Fibroblast of the aortic adventitia (primary cell): ENCODE measurements around the gene USP37. TPM values are rescaled to one million over a fixed set of nuclear protein-coding genes. Genes with fewer than 3 reads are reported as not detected.

Experiments used
- DNase-seq: peaks from one replicate; pipeline ENCODE4 v3.0.0-alpha.2; 2010; ENCODE audit warnings: low read depth
- H3K4me3 ChIP-seq: 2 replicates; pipeline ENCODE4 v1.5.1; 2011; ENCODE audit warnings: low read depth, mild to moderate bottlenecking, control low read depth, low read length, moderate library complexity
- small RNA-seq: library from RNA; depleted of rRNA; stranded (forward); fragments of <200 nt; gene quantifications from one replicate; pipeline ENCODE3, GENCODE V24; 2012
- total RNA-seq: library from RNA; depleted of rRNA; stranded (reverse); fragments of >200 nt; gene quantifications from 2 replicates; pipeline ENCODE4 v1.2.3, GENCODE V29; 2012; ENCODE audit warnings: low replicate concordance
- TF ChIP-seq, protein P1 (sequence below): IDR thresholded peaks from 2 replicates; pipeline ENCODE4 v1.5.1; 2011; ENCODE audit warnings: mild to moderate bottlenecking, low read length, control low read depth, inconsistent platforms; ENCODE audit not compliant: insufficient read depth

Gene USP37
- total RNA-seq, 1 donor, result 16.1 TPM

DNA sequence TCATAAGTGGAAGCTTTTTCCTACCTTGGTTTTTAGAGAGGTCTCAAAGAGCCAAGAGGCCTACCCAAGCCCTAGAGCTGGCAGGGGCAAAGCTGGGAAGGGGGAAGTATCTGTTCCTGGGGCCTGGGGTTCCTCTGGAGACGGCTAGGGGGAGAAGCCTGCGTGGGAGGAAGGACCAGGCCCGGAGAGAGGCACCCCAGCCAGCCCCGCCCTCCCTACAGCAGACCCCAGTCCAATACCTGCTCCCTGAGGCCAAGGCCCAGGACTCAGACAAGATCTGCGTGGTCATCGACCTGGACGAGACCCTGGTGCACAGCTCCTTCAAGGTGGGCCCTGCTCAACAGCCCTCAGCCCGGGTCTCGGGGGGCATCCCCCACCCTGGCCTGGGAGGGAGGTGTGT lies 166.3 kb downstream of the USP37 start:
- TF ChIP-seq, protein P1, sequence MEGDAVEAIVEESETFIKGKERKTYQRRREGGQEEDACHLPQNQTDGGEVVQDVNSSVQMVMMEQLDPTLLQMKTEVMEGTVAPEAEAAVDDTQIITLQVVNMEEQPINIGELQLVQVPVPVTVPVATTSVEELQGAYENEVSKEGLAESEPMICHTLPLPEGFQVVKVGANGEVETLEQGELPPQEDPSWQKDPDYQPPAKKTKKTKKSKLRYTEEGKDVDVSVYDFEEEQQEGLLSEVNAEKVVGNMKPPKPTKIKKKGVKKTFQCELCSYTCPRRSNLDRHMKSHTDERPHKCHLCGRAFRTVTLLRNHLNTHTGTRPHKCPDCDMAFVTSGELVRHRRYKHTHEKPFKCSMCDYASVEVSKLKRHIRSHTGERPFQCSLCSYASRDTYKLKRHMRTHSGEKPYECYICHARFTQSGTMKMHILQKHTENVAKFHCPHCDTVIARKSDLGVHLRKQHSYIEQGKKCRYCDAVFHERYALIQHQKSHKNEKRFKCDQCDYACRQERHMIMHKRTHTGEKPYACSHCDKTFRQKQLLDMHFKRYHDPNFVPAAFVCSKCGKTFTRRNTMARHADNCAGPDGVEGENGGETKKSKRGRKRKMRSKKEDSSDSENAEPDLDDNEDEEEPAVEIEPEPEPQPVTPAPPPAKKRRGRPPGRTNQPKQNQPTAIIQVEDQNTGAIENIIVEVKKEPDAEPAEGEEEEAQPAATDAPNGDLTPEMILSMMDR, result no peak
- no peak for DNase-seq
- peak overlapping the region; percentile 77 for H3K4me3 ChIP-seq

DNA sequence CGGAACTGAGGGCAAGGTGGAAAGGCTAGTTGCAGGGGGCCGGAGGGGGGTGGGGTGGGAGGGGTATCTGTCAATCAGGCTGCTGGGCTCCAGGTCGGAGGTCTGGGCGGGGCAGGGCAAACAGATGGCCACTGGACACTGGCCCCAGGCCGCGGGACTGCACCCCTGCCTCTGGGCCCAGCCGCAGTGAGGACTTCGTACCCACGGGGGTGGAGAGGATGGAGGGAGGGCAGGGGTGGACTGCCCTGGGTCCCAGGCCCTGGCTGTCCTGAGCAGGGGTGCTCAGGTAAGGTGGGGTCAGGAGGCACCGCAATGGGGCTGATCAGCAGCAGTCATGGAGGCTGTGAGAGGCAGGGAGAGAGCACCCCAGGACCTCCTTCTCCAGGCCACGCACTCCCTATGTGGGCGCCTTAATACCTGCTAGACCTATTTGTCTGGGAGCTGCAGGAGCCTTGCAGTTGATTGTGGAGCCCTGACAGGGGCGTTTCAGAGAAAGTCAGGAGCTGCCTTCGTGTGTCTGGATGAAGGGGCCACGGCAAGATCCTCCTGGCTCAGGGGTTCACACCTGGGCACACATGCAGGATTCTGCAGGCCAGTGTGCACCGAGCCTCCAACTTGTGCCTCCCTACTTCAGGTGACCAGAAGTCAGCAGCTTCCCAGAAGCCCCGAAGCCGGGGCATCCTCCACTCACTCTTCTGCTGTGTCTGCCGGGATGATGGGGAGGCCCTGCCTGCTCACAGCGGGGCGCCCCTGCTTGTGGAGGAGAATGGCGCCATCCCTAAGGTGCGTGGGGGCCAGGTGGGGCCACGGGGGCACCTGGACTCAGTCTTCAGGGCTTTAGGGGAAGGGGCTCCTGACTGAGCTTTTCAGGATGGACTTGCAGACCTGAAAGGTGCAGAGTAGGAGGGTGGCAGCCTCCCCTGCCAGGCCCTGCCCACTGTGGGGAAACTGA lies 166.9 kb downstream of the USP37 start:
- TF ChIP-seq, protein P1, result no peak
- H3K4me3 ChIP-seq, result peak overlapping the region; percentile 77
- DNase-seq, result no peak

Small RNA genes within 50 kb of the gene (small RNA-seq; reads per million reads assigned to genes)
- gene MIR26B, result 1,212 reads per million, percentile 99 among the genes with 10 or more reads in this experiment
- gene RNU6-136P, result not detected

Other genes starting within 250 kb of the USP37 start
- not detected in 2 replicates for gene CATIP, start 211.5 kb downstream of the USP37 start, total RNA-seq
- 0.09 and 0.33 TPM in 2 replicates for gene SLC11A1, start 186.1 kb downstream of the USP37 start, total RNA-seq
- gene CTDSP1, start 168.5 kb downstream of the USP37 start, total RNA-seq, result 53.6 and 70.4 TPM in 2 replicates
- gene VIL1, start 149.2 kb downstream of the USP37 start, total RNA-seq, result not detected in 2 replicates
- gene CNOT9, start 488 bp upstream of the USP37 start, total RNA-seq, result 32.9 and 77.0 TPM in 2 replicates
- 1.2 and 6.4 TPM in 2 replicates for gene PLCD4, start 39.5 kb upstream of the USP37 start, total RNA-seq
- 4.5 and 17.8 TPM in 2 replicates for gene ZNF142, start 91.3 kb upstream of the USP37 start, total RNA-seq
- 33.3 and 45.3 TPM in 2 replicates for gene BCS1L, start 91.3 kb upstream of the USP37 start, total RNA-seq
- gene RNF25, start 103.7 kb upstream of the USP37 start, total RNA-seq, result 6.5 and 26.2 TPM in 2 replicates
- 31.0 and 65.6 TPM in 2 replicates for gene STK36, start 103.7 kb upstream of the USP37 start, total RNA-seq
- gene TTLL4, start 142.5 kb upstream of the USP37 start, total RNA-seq, result 12.4 and 14.2 TPM in 2 replicates
- gene CYP27A1, start 213.8 kb upstream of the USP37 start, total RNA-seq, result 10.5 and 42.8 TPM in 2 replicates